Measurements from ENCODE around the gene ALG2. TPM values are rescaled to one million over a fixed set of nuclear protein-coding genes. Genes with fewer than 3 reads are reported as not detected.

Gene ALG2
- polyA plus RNA-seq, 1 of the 3 experiments (the other 2 are of a cell fraction) = 31.6 TPM

GRCh38 chr9:99213197-99213596 lies 8.5 kb downstream of the ALG2 start:
- Histone ChIP-seq H3K4me1 (ENCODE audit: control insufficient read depth in 1 of 2, insufficient read depth in 2 of 2, low read depth in 1 of 2, low read length in 1 of 2) (no peaks in the 10 kb centered on the region), H3K36me3 (replicated peaks in 1 of 2; ENCODE audit: control insufficient read depth in 1 of 2, insufficient read depth in 2 of 2, low read length in 1 of 2) (peaks cover 26 to 29% of the 10 kb centered on the region in 2 experiments), H3K9me2 (no peaks in the 10 kb centered on the region), H3F3A (replicated peaks; ENCODE audit: insufficient read depth) (no peaks in the 10 kb centered on the region), H3K27me3 (ENCODE audit: insufficient read depth) (no peaks in the 10 kb centered on the region), H3K79me2 (ENCODE audit: insufficient read depth) (peaks cover 25% of the 10 kb centered on the region), H4K20me1 (ENCODE audit: insufficient read depth) (peaks cover 10% of the 10 kb centered on the region; the same call in 1 of the 2 replicates), H2AFZ (ENCODE audit: low read depth) (no peak overlapping the region), H3K9ac (no peak overlapping the region), H3K9me3 (no peaks in the 10 kb centered on the region), H3K27ac (ENCODE audit: low read depth in 2 of 2, low read length in 1 of 2) (no peak overlapping the region), H3K4me3 (ENCODE audit: low read depth in 2 of 2, low read length in 1 of 2) (no peak overlapping the region), H3K4me2 (no peak overlapping the region)
- ChIA-PET POLR2A (no interaction called here), CTCF (interaction anchor here (0.6 to 4.1 kb wide), 5 partner anchors 12 to 28 kb away, joined by 3 to 14 read pairs (median 3); no protein-coding TSS in a partner anchor)
- TF ChIP-seq CHD2 (IDR thresholded peaks at IDR 0.05; ENCODE audit: low read length, partially characterized antibody) (no peak), MAX (IDR thresholded peaks at IDR 0.05; ENCODE audit: low read depth) (no peak), TAF1 (IDR thresholded peaks at IDR 0.05; ENCODE audit: borderline replicate concordance, low read depth, low read length) (no peak), JUND (IDR thresholded peaks at IDR 0.05) (no peak), GATA2 (CRISPR knock-in tag; IDR thresholded peaks at IDR 0.05) (no peak)
- no peak for DNase-seq
- WGBS (ENCODE audit: low lambda C conversion rate) = 95% methylated on average over 1 of the region's 1 CpG

- CTCF ChIA-PET = interaction anchor here (1.2 to 1.5 kb wide), 4 partner anchors 10 to 1113 kb away, joined by 3 read pairs; no protein-coding TSS in a partner anchor
Observed at GRCh38 chr9:99211746-99212145, 10.0 kb downstream of the ALG2 start.

More at GRCh38 chr9:99211746-99212145, 10.0 kb downstream of the ALG2 start:
- no peak overlapping the region for H3K27ac ChIP-seq (ENCODE audit: low read depth in 2 of 2, low read length in 1 of 2)
- H3K36me3 ChIP-seq (replicated peaks in 1 of 2; ENCODE audit: control insufficient read depth in 1 of 2, insufficient read depth in 2 of 2, low read length in 1 of 2) = peaks cover 12 to 15% of the 10 kb centered on the region in 2 experiments
- no peak overlapping the region for H2AFZ ChIP-seq (ENCODE audit: low read depth)
- H3K9me2 ChIP-seq = no peaks in the 10 kb centered on the region
- no peak overlapping the region for H3K4me2 ChIP-seq
- no peak for TF ChIP-seq IRF3 (IDR thresholded peaks at IDR 0.05; ENCODE audit: low read depth, low read length)
- TF ChIP-seq SMC3 (IDR thresholded peaks at IDR 0.05; ENCODE audit: low read depth, low read length) = no peak
- TF ChIP-seq REST (IDR thresholded peaks at IDR 0.05; ENCODE audit: low read depth, low read length) = no peak
- no peak for TF ChIP-seq ELF1 (IDR thresholded peaks at IDR 0.05)
- no peak for TF ChIP-seq RCOR1 (IDR thresholded peaks at IDR 0.05; ENCODE audit: low read length)
- H3K9ac ChIP-seq = no peak overlapping the region
- peaks cover 8% of the 10 kb centered on the region; the same call in 1 of the 2 replicates for H4K20me1 ChIP-seq (ENCODE audit: insufficient read depth)
- no peak for DNase-seq
- 86% methylated on average over 1 of the region's 1 CpG for WGBS (ENCODE audit: low lambda C conversion rate)
- peaks cover 10% of the 10 kb centered on the region for H3K79me2 ChIP-seq (ENCODE audit: insufficient read depth)
- no peaks in the 10 kb centered on the region for H3K27me3 ChIP-seq (ENCODE audit: insufficient read depth)
- H3F3A ChIP-seq (replicated peaks; ENCODE audit: insufficient read depth) = no peaks in the 10 kb centered on the region
- no peaks in the 10 kb centered on the region for H3K4me1 ChIP-seq (ENCODE audit: control insufficient read depth in 1 of 2, insufficient read depth in 2 of 2, low read depth in 1 of 2, low read length in 1 of 2)
- no peak overlapping the region for H3K4me3 ChIP-seq (ENCODE audit: low read depth in 2 of 2, low read length in 1 of 2)
- POLR2A ChIA-PET = no interaction called here
- no peaks in the 10 kb centered on the region for H3K9me3 ChIP-seq
